GM12801 (cell line): ENCODE measurements around the gene SLC22A3.

Experiments used
- CTCF ChIP-seq: IDR thresholded peaks from one replicate; pipeline ENCODE4 v1.5.1; 2011; ENCODE audit warnings: control low read depth; ENCODE audit not compliant: insufficient read length; ENCODE audit errors: extremely low read depth

SLC22A3 gene

GRCh38 chr6:160408528-160408927 is 60.4 kb downstream of the SLC22A3 start:
- no peak for TF ChIP-seq CTCF

- no peak for TF ChIP-seq CTCF
Observed at GRCh38 chr6:160412993-160413392, 64.8 kb downstream of the SLC22A3 start.

- TF ChIP-seq CTCF, result no peak
Observed at GRCh38 chr6:160417146-160417545, 69.0 kb downstream of the SLC22A3 start.

- no peak for TF ChIP-seq CTCF
Observed at GRCh38 chr6:160417550-160417949, 69.4 kb downstream of the SLC22A3 start.

- no peak for TF ChIP-seq CTCF
Observed at GRCh38 chr6:160418370-160418769, 70.2 kb downstream of the SLC22A3 start.

- no peak for TF ChIP-seq CTCF
Observed at GRCh38 chr6:160419488-160419887, 71.3 kb downstream of the SLC22A3 start.

- no peak for TF ChIP-seq CTCF
Observed at GRCh38 chr6:160420253-160420968, 72.2 kb downstream of the SLC22A3 start.
